ENCODE measurements around the gene HESX1. TPM values are rescaled to one million over a fixed set of nuclear protein-coding genes. Genes with fewer than 3 reads are reported as not detected.

The HESX1 gene
- total RNA-seq, result 0.75 TPM

- no peak for DNase-seq (ENCODE audit: low spot score)
- no peak for ATAC-seq
Measured at GRCh38 chr3:57199895-57200297, at the start of gene HESX1. HESX1 (minus strand) TSS chr3:57199978; CDS start chr3:57199918, 60 bp downstream.

- ATAC-seq (no peak), DNase-seq (ENCODE audit: low spot score) (no peak)
Measured at GRCh38 chr3:57244946-57245345, 45.2 kb upstream of the HESX1 start.

- DNase-seq (ENCODE audit: low spot score) (no peak), ATAC-seq (no peak)
Measured at GRCh38 chr3:57234613-57235575, 35.1 kb upstream of the HESX1 start.

- DNase-seq (ENCODE audit: low spot score) (no peak), ATAC-seq (no peak)
Measured at GRCh38 chr3:57233799-57234198, 34.0 kb upstream of the HESX1 start.

- ATAC-seq (no peak), DNase-seq (ENCODE audit: low spot score) (no peak)
Measured at GRCh38 chr3:57230006-57230405, 30.2 kb upstream of the HESX1 start.

GRCh38 chr3:57227930-57228751 is 28.4 kb upstream of the HESX1 start:
- peak; percentile 78 for ATAC-seq
- DNase-seq (ENCODE audit: low spot score), result peak; percentile 60

GRCh38 chr3:57227204-57227929 is 27.6 kb upstream of the HESX1 start, which contains the start of gene APPL1:
APPL1 (plus strand) TSS chr3:57227729; CDS start chr3:57227884, 155 bp downstream.
- peak; percentile 97 for DNase-seq (ENCODE audit: low spot score)
- ATAC-seq, result peak; percentile 97

GRCh38 chr3:57226176-57226575 is 26.4 kb upstream of the HESX1 start:
- DNase-seq (ENCODE audit: low spot score) (no peak), ATAC-seq (no peak)

- ATAC-seq (no peak), DNase-seq (ENCODE audit: low spot score) (no peak)
Measured at GRCh38 chr3:57224856-57225255, 25.1 kb upstream of the HESX1 start.

GRCh38 chr3:57221883-57222282 is 22.1 kb upstream of the HESX1 start:
- ATAC-seq (peak; percentile 67), DNase-seq (ENCODE audit: low spot score) (no peak)

GRCh38 chr3:57206423-57206822 is 6.6 kb upstream of the HESX1 start:
- no peak for DNase-seq (ENCODE audit: low spot score)
- ATAC-seq, result no peak

GRCh38 chr3:57194641-57195040 is 5.1 kb downstream of the HESX1 start:
- ATAC-seq, result no peak
- DNase-seq (ENCODE audit: low spot score), result no peak

GRCh38 chr3:57192028-57192427 is 7.8 kb downstream of the HESX1 start:
- ATAC-seq (no peak), DNase-seq (ENCODE audit: low spot score) (no peak)

- no peak for DNase-seq (ENCODE audit: low spot score)
- no peak for ATAC-seq
Measured at GRCh38 chr3:57184526-57184925, 15.3 kb downstream of the HESX1 start.

GRCh38 chr3:57179580-57180410 is 20.0 kb downstream of the HESX1 start:
- ATAC-seq (peak; percentile 58), DNase-seq (ENCODE audit: low spot score) (no peak)

GRCh38 chr3:57176045-57176444 is 23.7 kb downstream of the HESX1 start:
- ATAC-seq, result no peak

GRCh38 chr3:57173687-57174086 is 26.1 kb downstream of the HESX1 start:
- no peak for DNase-seq (ENCODE audit: low spot score)
- no peak for ATAC-seq

More at GRCh38 chr3:57176045-57176444, 23.7 kb downstream of the HESX1 start:
- no peak for DNase-seq (ENCODE audit: low spot score)

- no peak for ATAC-seq
- DNase-seq (ENCODE audit: low spot score), result no peak
Measured at GRCh38 chr3:57170946-57171345, 28.8 kb downstream of the HESX1 start.

GRCh38 chr3:57169872-57170623 is 29.7 kb downstream of the HESX1 start:
- ATAC-seq (peak; percentile 94), DNase-seq (ENCODE audit: low spot score) (peak; percentile 73)
